Right lobe of liver (tissue), 6 donors: ENCODE results near the gene TSSK6. TPM values are rescaled to one million over a fixed set of nuclear protein-coding genes. Genes with fewer than 3 reads are reported as not detected.

Experiments
- ATAC-seq, 4 donors: fragments of 200-7000 bp; cut with Tn5 transposase; one replicate each; pipeline ENCODE4 v1.9.1; 2020; ENCODE audit warnings: mild to moderate bottlenecking in 4 of 4, moderate library complexity in 4 of 4
- DNase-seq, 3 donors: peaks; one replicate each; pipeline ENCODE4 v3.0.0-alpha.2; 2020
- H3K27ac ChIP-seq, 3 donors: fragments of 200-600 bp; one replicate each; pipeline ENCODE4 v1.8.0; 2022
- H3K27me3 ChIP-seq, 2 donors: fragments of 200-600 bp; one replicate each; pipeline ENCODE4 v1.8.0; 2022
- H3K36me3 ChIP-seq, 4 donors: fragments of 200-600 bp; sonication (generic) in 1 of 4; one replicate each; pipeline versions ENCODE4 v1.5.1 to v1.8.0; 2017 to 2022; ENCODE audit warnings: control low read depth in 1 of 4
- H3K4me1 ChIP-seq, 4 donors: fragments of 200-600 bp; sonication (generic) in 1 of 4; one replicate each; pipeline versions ENCODE4 v1.5.1 to v1.8.0; 2017 to 2022; ENCODE audit warnings: control low read depth in 1 of 4
- H3K4me3 ChIP-seq, 3 donors: fragments of 200-600 bp; one replicate each; pipeline ENCODE4 v1.8.0; 2022
- H3K9me3 ChIP-seq, 4 donors: fragments of 200-600 bp; sonication (generic) in 1 of 4; one replicate each; pipeline versions ENCODE4 v1.5.1 to v1.8.0; 2017 to 2022; ENCODE audit warnings: control low read depth in 1 of 4
- CTCF ChIP-seq, 4 donors: fragments of 200-600 bp in 3 of 4; fragments of 450-650 bp in 1 of 4; IDR thresholded peaks; one replicate each; pipeline versions ENCODE4 v1.5.1 to v1.8.0; 2016 to 2022; ENCODE audit warnings: antibody characterized with exemption in 4 of 4, mild to moderate bottlenecking in 2 of 4
- POLR2A ChIP-seq: fragments of 450-650 bp; IDR thresholded peaks from one replicate; pipeline ENCODE4 v1.6.1; 2017; ENCODE audit warnings: antibody characterized with exemption, mild to moderate bottlenecking
- WGBS: methylation state at CpG from one replicate; pipeline ENCODE4 v1.1.6; 2018; ENCODE audit warnings: low coverage, low lambda C conversion rate; ENCODE audit not compliant: insufficient coverage; ENCODE audit errors: missing lambda C conversion rate; 5-methylcytosine and 5-hydroxymethylcytosine counted together
- intact Hi-C, 2 donors: fragments of 100-400 bp; cut with DNase I; formaldehyde crosslinking; loops; one replicate each; pipeline versions ENCODE4 v1.11.2 to v1.14.1; 2022
- total RNA-seq, 6 experiments: library from RNA; depleted of rRNA in 2 of 6; stranded (reverse); fragments of >200 nt in 2 of 6; fragmentation: NEBNext Ultra II Directional in 3 of 6; extraction: Animal tissue kit (Norgen Biotek cat#: 25700) in 3 of 6; gene quantifications; one replicate each; pipeline versions ENCODE4 v1.1.0 to v1.2.4, GENCODE V29; 2016 to 2023
- donor health status: DM: no; HTN: yes; CAD: no.
- donor health status: DM: no; HTN: no; CAD: no.
- donor health status: DM: no; HTN: no; CAD: no.
- donor health status: DM: no; HTN: yes; CAD: no.
- donor health status: DM: no; HTN: yes; CAD: no.

TSSK6 gene
- total RNA-seq, 6 experiments from 2014 or later: 0.53 to 2.9 (median 1.1) TPM

GRCh38 chr19:19470579-19470978, 44.8 kb downstream of the TSSK6 start:
- no peaks in the 10 kb centered on the region for H3K27me3 ChIP-seq
- intact Hi-C loops: no loop called here
- peaks cover 0 to 9% (median 2%) of the 10 kb centered on the region in 4 donors for H3K9me3 ChIP-seq
- H3K36me3 ChIP-seq: peaks cover 0 to 10% (median 8%) of the 10 kb centered on the region in 4 donors
- ATAC-seq: peak in 1 of 4 donors; percentile 29
- H3K4me3 ChIP-seq: no peak overlapping the region
- DNase-seq: no peak
- TF ChIP-seq CTCF (IDR thresholded peaks at IDR 0.05) (no peak), POLR2A (no peak)
- no peak overlapping the region for H3K27ac ChIP-seq
- H3K4me1 ChIP-seq: no peaks in the 10 kb centered on the region
- WGBS: 54% methylated on average over 3 of the region's 3 CpGs

- no peak for DNase-seq
- intact Hi-C loops: no loop called here
- peaks cover 0 to 11% (median 10%) of the 10 kb centered on the region in 4 donors for H3K36me3 ChIP-seq
- TF ChIP-seq POLR2A (no peak), CTCF (IDR thresholded peaks at IDR 0.05) (no peak)
- ATAC-seq: no peak
- H3K27ac ChIP-seq: no peak overlapping the region
- WGBS: 100% methylated on average over 2 of the region's 2 CpGs
- peaks cover 0 to 11% (median 0%) of the 10 kb centered on the region in 4 donors for H3K4me1 ChIP-seq
- peaks cover 0 to 9% (median 2%) of the 10 kb centered on the region in 4 donors for H3K9me3 ChIP-seq
- no peak overlapping the region for H3K4me3 ChIP-seq
- no peaks in the 10 kb centered on the region for H3K27me3 ChIP-seq
These were observed 46.8 kb downstream of the TSSK6 start for GRCh38 chr19:19468424-19469050.

- DNase-seq (no peak), ATAC-seq (no peak)
- 91% methylated on average over 6 of the region's 6 CpGs for WGBS
- intact Hi-C loops: no loop called here
- Histone ChIP-seq H3K4me1 (peaks cover 0 to 33% (median 10%) of the 10 kb centered on the region in 4 donors), H3K27me3 (no peaks in the 10 kb centered on the region), H3K27ac (no peak overlapping the region), H3K9me3 (peaks cover 0 to 9% (median 2%) of the 10 kb centered on the region in 4 donors), H3K36me3 (peaks cover 0 to 11% (median 10%) of the 10 kb centered on the region in 4 donors), H3K4me3 (no peak overlapping the region)
- TF ChIP-seq CTCF (IDR thresholded peaks at IDR 0.05) (no peak), POLR2A (no peak)
These were observed 49.1 kb downstream of the TSSK6 start for GRCh38 chr19:19466201-19466600.

- intact Hi-C loops: no loop called here
- Histone ChIP-seq H3K36me3 (peaks cover 0 to 11% (median 10%) of the 10 kb centered on the region in 4 donors), H3K9me3 (peaks cover 0 to 9% (median 2%) of the 10 kb centered on the region in 4 donors), H3K27ac (no peak overlapping the region), H3K4me3 (no peak overlapping the region), H3K4me1 (peaks cover 0 to 36% (median 11%) of the 10 kb centered on the region in 4 donors), H3K27me3 (no peaks in the 10 kb centered on the region)
- DNase-seq: no peak
- no peak for ATAC-seq
- TF ChIP-seq CTCF (IDR thresholded peaks at IDR 0.05) (no peak), POLR2A (no peak)
- WGBS: 94% methylated on average over 3 of the region's 12 CpGs
These were observed 49.8 kb downstream of the TSSK6 start for GRCh38 chr19:19465436-19466070.
